Measurements from ENCODE around the gene MEGF6.

The MEGF6 gene

DNA sequence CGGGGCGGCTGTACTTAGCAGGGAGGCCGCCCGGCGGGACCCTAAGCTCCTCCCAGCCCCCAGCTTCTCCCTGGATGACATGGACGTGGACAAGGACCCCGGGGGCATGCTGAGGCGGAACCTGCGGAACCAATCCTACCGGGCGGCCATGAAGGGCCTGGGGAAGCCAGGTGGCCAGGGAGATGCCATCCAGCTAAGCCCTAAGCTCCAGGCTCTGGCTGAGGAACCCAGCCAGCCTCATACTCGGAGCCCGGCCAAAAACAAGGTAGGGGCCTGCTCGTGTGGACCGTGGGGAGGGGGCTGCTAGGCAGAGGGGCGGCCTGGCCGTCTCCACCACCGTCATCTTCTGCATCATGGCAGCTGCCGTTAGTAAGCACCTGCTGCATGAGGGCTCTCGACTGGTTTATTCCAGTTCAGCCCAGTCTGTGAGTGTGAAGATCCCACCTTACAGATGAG lies 147.9 kb downstream of the MEGF6 start:
- H4K8ac ChIP-seq (ENCODE audit: low read length) = no peak overlapping the region
- H2BK15ac ChIP-seq (ENCODE audit: low read depth, poor library complexity, severe bottlenecking) = no peak overlapping the region
- WGBS = 94% methylated on average over 20 of the region's 20 CpGs

DNA sequence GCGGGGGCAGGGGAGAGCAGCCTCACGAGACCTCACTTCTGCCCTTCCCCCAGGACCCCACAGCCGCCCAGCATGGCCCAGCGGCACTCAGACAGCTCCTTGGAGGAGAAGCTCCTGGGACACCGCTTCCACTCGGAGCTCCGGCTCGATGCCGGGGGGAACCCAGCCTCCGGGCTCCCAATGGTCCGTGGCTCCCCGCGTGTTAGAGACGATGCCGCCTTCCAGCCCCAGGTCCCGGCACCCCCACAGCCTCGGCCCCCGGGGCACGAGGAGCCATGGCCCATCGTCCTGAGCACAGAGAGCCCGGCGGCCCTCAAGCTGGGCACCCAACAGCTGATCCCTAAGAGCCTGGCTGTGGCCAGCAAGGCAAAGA lies 148.3 kb downstream of the MEGF6 start:
- peaks cover 35% of the 10 kb centered on the region for H3K4me1 ChIP-seq (ENCODE audit: control insufficient read depth, insufficient read depth, low read depth, low read length)
- no peak overlapping the region for H2BK120ac ChIP-seq (ENCODE audit: low read depth, low read length)
- H4K91ac ChIP-seq (ENCODE audit: low read length) = no peak overlapping the region
- H3K23ac ChIP-seq (ENCODE audit: low read length in 2 of 2) = no peak overlapping the region
- no peaks in the 10 kb centered on the region for H3K79me1 ChIP-seq (replicated peaks; ENCODE audit: low read length, poor library complexity, severe bottlenecking)
- H3K18ac ChIP-seq (ENCODE audit: low read depth in 1 of 2, low read length in 2 of 2) = no peak overlapping the region
- 97% methylated on average over 20 of the region's 22 CpGs for WGBS
- H3K27ac ChIP-seq (ENCODE audit: low read length, poor library complexity, severe bottlenecking) = no peak overlapping the region
- no peaks in the 10 kb centered on the region for H3K9me3 ChIP-seq (ENCODE audit: control insufficient read depth, low read length)
- no peak overlapping the region for H2BK15ac ChIP-seq (ENCODE audit: low read depth, poor library complexity, severe bottlenecking)
- H3K27me3 ChIP-seq (ENCODE audit: control insufficient read depth in 1 of 2, insufficient read depth in 1 of 2, low read length in 2 of 2) = peaks cover 0 to 87% of the 10 kb centered on the region in 2 experiments
- H3K4me3 ChIP-seq (ENCODE audit: insufficient read depth in 1 of 2, low read depth in 1 of 2, low read length in 2 of 2) = no peak overlapping the region
- H3K4ac ChIP-seq (ENCODE audit: low read depth in 1 of 2, low read length in 2 of 2) = no peak overlapping the region
- H2AFZ ChIP-seq (ENCODE audit: low read depth, low read length) = no peak overlapping the region
- no peak for DNase-seq
- H3K4me2 ChIP-seq (ENCODE audit: low read length, poor library complexity, severe bottlenecking) = no peak overlapping the region
- H2BK12ac ChIP-seq (ENCODE audit: low read length in 2 of 2) = no peak overlapping the region
- H3K9ac ChIP-seq (ENCODE audit: low read length) = no peak overlapping the region
- no peak overlapping the region for H2AK5ac ChIP-seq (ENCODE audit: low read length, severe bottlenecking)
- no peak overlapping the region for H4K8ac ChIP-seq (ENCODE audit: low read length)
- H2BK5ac ChIP-seq (ENCODE audit: low read depth, low read length, poor library complexity, severe bottlenecking) = no peak overlapping the region
- H3K14ac ChIP-seq (ENCODE audit: low read length in 2 of 2) = no peak overlapping the region
- H3K36me3 ChIP-seq (ENCODE audit: control insufficient read depth in 1 of 2, insufficient read depth in 2 of 2, low read depth in 1 of 2, low read length in 2 of 2) = no peaks in the 10 kb centered on the region

More for the DNA sequence above, 147.9 kb downstream of the MEGF6 start:
- Histone ChIP-seq H3K27ac (ENCODE audit: low read length, poor library complexity, severe bottlenecking) (no peak overlapping the region), H3K4me1 (ENCODE audit: control insufficient read depth, insufficient read depth, low read depth, low read length) (peaks cover 35% of the 10 kb centered on the region), H2BK12ac (ENCODE audit: low read length in 2 of 2) (no peak overlapping the region), H2BK120ac (ENCODE audit: low read depth, low read length) (no peak overlapping the region), H2AK5ac (ENCODE audit: low read length, severe bottlenecking) (no peak overlapping the region), H3K36me3 (ENCODE audit: control insufficient read depth in 1 of 2, insufficient read depth in 2 of 2, low read depth in 1 of 2, low read length in 2 of 2) (no peaks in the 10 kb centered on the region), H4K91ac (ENCODE audit: low read length) (no peak overlapping the region), H3K27me3 (ENCODE audit: control insufficient read depth in 1 of 2, insufficient read depth in 1 of 2, low read length in 2 of 2) (peaks cover 0 to 87% of the 10 kb centered on the region in 2 experiments), H3K18ac (ENCODE audit: low read depth in 1 of 2, low read length in 2 of 2) (no peak overlapping the region), H2BK5ac (ENCODE audit: low read depth, low read length, poor library complexity, severe bottlenecking) (no peak overlapping the region), H2AFZ (ENCODE audit: low read depth, low read length) (no peak overlapping the region), H3K4ac (ENCODE audit: low read depth in 1 of 2, low read length in 2 of 2) (no peak overlapping the region), H3K14ac (ENCODE audit: low read length in 2 of 2) (no peak overlapping the region), H3K4me3 (ENCODE audit: insufficient read depth in 1 of 2, low read depth in 1 of 2, low read length in 2 of 2) (no peak overlapping the region), H3K9ac (ENCODE audit: low read length) (no peak overlapping the region), H3K79me1 (replicated peaks; ENCODE audit: low read length, poor library complexity, severe bottlenecking) (no peaks in the 10 kb centered on the region), H3K4me2 (ENCODE audit: low read length, poor library complexity, severe bottlenecking) (no peak overlapping the region), H3K9me3 (ENCODE audit: control insufficient read depth, low read length) (no peaks in the 10 kb centered on the region), H3K23ac (ENCODE audit: low read length in 2 of 2) (no peak overlapping the region)
- no peak for DNase-seq

DNA sequence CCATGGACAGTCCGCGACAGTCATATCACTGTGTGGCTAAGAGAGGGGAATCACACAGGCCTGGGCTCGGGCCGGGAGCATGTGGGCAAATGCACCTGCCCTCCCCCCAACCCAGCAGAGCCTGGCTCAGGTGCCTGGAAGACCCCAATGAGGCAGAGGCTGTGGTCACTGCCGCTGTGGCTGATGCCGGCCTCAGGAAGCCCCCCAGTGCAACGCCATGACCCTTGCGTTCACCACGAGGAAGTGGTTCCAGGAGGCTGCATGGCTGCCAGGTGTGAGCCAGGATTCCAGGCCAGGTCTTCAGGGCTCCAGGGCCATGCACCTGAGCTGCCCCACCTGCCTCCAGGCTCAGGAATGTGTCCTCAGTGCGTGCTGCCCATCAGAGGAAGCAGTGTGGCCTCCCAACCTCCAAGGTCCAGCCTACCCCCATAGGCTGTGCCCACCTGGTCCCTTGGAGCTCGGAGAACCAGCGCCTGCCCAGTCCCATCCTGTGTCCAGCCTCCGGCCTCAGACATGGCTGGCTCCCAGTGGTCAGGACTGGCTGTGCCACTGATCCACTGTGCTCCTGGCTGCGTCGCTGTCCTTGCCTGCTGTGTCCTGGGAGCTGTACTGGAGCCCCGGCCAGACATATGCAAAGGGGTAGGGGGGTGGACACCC lies 148.8 kb downstream of the MEGF6 start:
- Histone ChIP-seq H2BK15ac (ENCODE audit: low read depth, poor library complexity, severe bottlenecking) (no peak overlapping the region), H3K36me3 (ENCODE audit: control insufficient read depth in 1 of 2, insufficient read depth in 2 of 2, low read depth in 1 of 2, low read length in 2 of 2) (no peaks in the 10 kb centered on the region), H3K14ac (ENCODE audit: low read length in 2 of 2) (peak overlapping the region in 1 of 2 experiments; percentile 41), H3K27ac (ENCODE audit: low read length, poor library complexity, severe bottlenecking) (no peak overlapping the region), H3K9me3 (ENCODE audit: control insufficient read depth, low read length) (no peaks in the 10 kb centered on the region), H3K18ac (ENCODE audit: low read depth in 1 of 2, low read length in 2 of 2) (no peak overlapping the region), H3K4me3 (ENCODE audit: insufficient read depth in 1 of 2, low read depth in 1 of 2, low read length in 2 of 2) (no peak overlapping the region), H2BK120ac (ENCODE audit: low read depth, low read length) (no peak overlapping the region), H4K91ac (ENCODE audit: low read length) (no peak overlapping the region), H3K79me1 (replicated peaks; ENCODE audit: low read length, poor library complexity, severe bottlenecking) (no peaks in the 10 kb centered on the region), H3K27me3 (ENCODE audit: control insufficient read depth in 1 of 2, insufficient read depth in 1 of 2, low read length in 2 of 2) (peaks cover under 1 to 89% of the 10 kb centered on the region in 2 experiments), H2BK5ac (ENCODE audit: low read depth, low read length, poor library complexity, severe bottlenecking) (no peak overlapping the region), H3K4me1 (ENCODE audit: control insufficient read depth, insufficient read depth, low read depth, low read length) (peaks cover 32% of the 10 kb centered on the region), H3K4me2 (ENCODE audit: low read length, poor library complexity, severe bottlenecking) (no peak overlapping the region), H4K8ac (ENCODE audit: low read length) (no peak overlapping the region), H2AK5ac (ENCODE audit: low read length, severe bottlenecking) (no peak overlapping the region), H3K4ac (ENCODE audit: low read depth in 1 of 2, low read length in 2 of 2) (no peak overlapping the region), H2BK12ac (ENCODE audit: low read length in 2 of 2) (no peak overlapping the region), H3K9ac (ENCODE audit: low read length) (no peak overlapping the region), H2AFZ (ENCODE audit: low read depth, low read length) (no peak overlapping the region), H3K23ac (ENCODE audit: low read length in 2 of 2) (no peak overlapping the region)
- no peak for DNase-seq
- WGBS = 94% methylated on average over 16 of the region's 16 CpGs

DNA sequence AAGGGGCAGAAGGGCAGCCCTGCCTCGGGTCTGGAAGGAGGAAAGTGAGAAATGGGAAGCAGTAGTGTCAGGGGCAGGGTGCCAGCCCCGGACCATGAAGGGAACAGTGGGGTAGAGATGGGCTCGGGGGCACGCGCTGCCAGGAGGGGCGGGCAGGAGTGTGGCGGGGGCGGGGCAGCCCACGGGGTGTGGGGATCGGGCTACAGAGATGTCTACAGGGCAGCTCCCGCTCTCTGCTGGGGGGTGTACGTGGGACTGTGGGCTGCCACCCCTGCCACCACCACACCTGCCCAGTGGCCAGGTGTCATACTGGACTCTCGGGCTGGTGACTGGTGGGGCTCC lies 149.4 kb downstream of the MEGF6 start:
- no peak for DNase-seq
- H3K36me3 ChIP-seq (ENCODE audit: control insufficient read depth in 1 of 2, insufficient read depth in 2 of 2, low read depth in 1 of 2, low read length in 2 of 2) = no peaks in the 10 kb centered on the region
- no peak overlapping the region for H3K23ac ChIP-seq (ENCODE audit: low read length in 2 of 2)
- H3K9ac ChIP-seq (ENCODE audit: low read length) = no peak overlapping the region
- no peaks in the 10 kb centered on the region for H3K79me1 ChIP-seq (replicated peaks; ENCODE audit: low read length, poor library complexity, severe bottlenecking)
- H3K14ac ChIP-seq (ENCODE audit: low read length in 2 of 2) = peak overlapping the region in 1 of 2 experiments; percentile 7
- no peaks in the 10 kb centered on the region for H3K9me3 ChIP-seq (ENCODE audit: control insufficient read depth, low read length)
- no peak overlapping the region for H3K27ac ChIP-seq (ENCODE audit: low read length, poor library complexity, severe bottlenecking)
- peak overlapping the region in 1 of 2 experiments; percentile 13 for H3K4ac ChIP-seq (ENCODE audit: low read depth in 1 of 2, low read length in 2 of 2)
- no peak overlapping the region for H2AK5ac ChIP-seq (ENCODE audit: low read length, severe bottlenecking)
- H3K4me3 ChIP-seq (ENCODE audit: insufficient read depth in 1 of 2, low read depth in 1 of 2, low read length in 2 of 2) = no peak overlapping the region
- no peak overlapping the region for H2BK120ac ChIP-seq (ENCODE audit: low read depth, low read length)
- WGBS = 98% methylated on average over 12 of the region's 13 CpGs
- H2BK5ac ChIP-seq (ENCODE audit: low read depth, low read length, poor library complexity, severe bottlenecking) = no peak overlapping the region
- H4K91ac ChIP-seq (ENCODE audit: low read length) = peak overlapping the region; percentile 55
- peaks cover 32% of the 10 kb centered on the region for H3K4me1 ChIP-seq (ENCODE audit: control insufficient read depth, insufficient read depth, low read depth, low read length)
- H2AFZ ChIP-seq (ENCODE audit: low read depth, low read length) = no peak overlapping the region
- H3K27me3 ChIP-seq (ENCODE audit: control insufficient read depth in 1 of 2, insufficient read depth in 1 of 2, low read length in 2 of 2) = peaks cover 7 to 90% of the 10 kb centered on the region in 2 experiments
- H3K18ac ChIP-seq (ENCODE audit: low read depth in 1 of 2, low read length in 2 of 2) = peak overlapping the region in 1 of 2 experiments; percentile 28
- no peak overlapping the region for H2BK15ac ChIP-seq (ENCODE audit: low read depth, poor library complexity, severe bottlenecking)
- H4K8ac ChIP-seq (ENCODE audit: low read length) = no peak overlapping the region
- H2BK12ac ChIP-seq (ENCODE audit: low read length in 2 of 2) = peak overlapping the region in 1 of 2 experiments; percentile 6
- H3K4me2 ChIP-seq (ENCODE audit: low read length, poor library complexity, severe bottlenecking) = no peak overlapping the region
